ENCODE data around the gene GALNT12. TPM values are rescaled to one million over a fixed set of nuclear protein-coding genes. Genes with fewer than 3 reads are reported as not detected.

The GALNT12 gene
- total RNA-seq, 1 donor from 2014 or later = 2.6 TPM

- TF ChIP-seq CTCF (IDR thresholded peaks at IDR 0.05; ENCODE audit: insufficient read depth, low read length, severe bottlenecking) = no peak
- Histone ChIP-seq H3K4me3 (ENCODE audit: low read depth, low read length) (no peak overlapping the region), H3K36me3 (ENCODE audit: control insufficient read depth, insufficient read depth, low read length) (peaks cover 18% of the 10 kb centered on the region), H3K27me3 (ENCODE audit: control insufficient read depth, insufficient read depth, low read length) (no peaks in the 10 kb centered on the region)
- DNase-seq (ENCODE audit: low read depth) = no peak
- no peak for FAIRE-seq
These were observed 40.3 kb upstream of the GALNT12 start for GRCh38 chr9:98767196-98767595.

- TF ChIP-seq CTCF (IDR thresholded peaks at IDR 0.05; ENCODE audit: insufficient read depth, low read length, severe bottlenecking) = no peak
- no peak for DNase-seq (ENCODE audit: low read depth)
- H3K27me3 ChIP-seq (ENCODE audit: control insufficient read depth, insufficient read depth, low read length) = no peaks in the 10 kb centered on the region
- no peak for FAIRE-seq
- H3K36me3 ChIP-seq (ENCODE audit: control insufficient read depth, insufficient read depth, low read length) = peaks cover 20% of the 10 kb centered on the region
- no peak overlapping the region for H3K4me3 ChIP-seq (ENCODE audit: low read depth, low read length)
These were observed 39.6 kb upstream of the GALNT12 start for GRCh38 chr9:98767915-98768314.

GRCh38 chr9:98768344-98768743, 39.1 kb upstream of the GALNT12 start:
- Histone ChIP-seq H3K36me3 (ENCODE audit: control insufficient read depth, insufficient read depth, low read length) (peaks cover 20% of the 10 kb centered on the region), H3K27me3 (ENCODE audit: control insufficient read depth, insufficient read depth, low read length) (no peaks in the 10 kb centered on the region), H3K4me3 (ENCODE audit: low read depth, low read length) (no peak overlapping the region)
- DNase-seq (ENCODE audit: low read depth) (no peak), FAIRE-seq (peak; percentile 28)
- no peak for TF ChIP-seq CTCF (IDR thresholded peaks at IDR 0.05; ENCODE audit: insufficient read depth, low read length, severe bottlenecking)

GRCh38 chr9:98770717-98771116, 36.8 kb upstream of the GALNT12 start:
- no peak overlapping the region for H3K4me3 ChIP-seq (ENCODE audit: low read depth, low read length)
- no peak for DNase-seq (ENCODE audit: low read depth)
- no peak for FAIRE-seq
- TF ChIP-seq CTCF (IDR thresholded peaks at IDR 0.05; ENCODE audit: insufficient read depth, low read length, severe bottlenecking) = no peak
- peaks cover 27% of the 10 kb centered on the region for H3K36me3 ChIP-seq (ENCODE audit: control insufficient read depth, insufficient read depth, low read length)
- H3K27me3 ChIP-seq (ENCODE audit: control insufficient read depth, insufficient read depth, low read length) = no peaks in the 10 kb centered on the region

GRCh38 chr9:98771209-98771874, 36.1 kb upstream of the GALNT12 start:
- Histone ChIP-seq H3K27me3 (ENCODE audit: control insufficient read depth, insufficient read depth, low read length) (no peaks in the 10 kb centered on the region), H3K4me3 (ENCODE audit: low read depth, low read length) (no peak overlapping the region), H3K36me3 (ENCODE audit: control insufficient read depth, insufficient read depth, low read length) (peaks cover 27% of the 10 kb centered on the region)
- FAIRE-seq (no peak), DNase-seq (ENCODE audit: low read depth) (no peak)
- TF ChIP-seq CTCF (IDR thresholded peaks at IDR 0.05; ENCODE audit: insufficient read depth, low read length, severe bottlenecking) = no peak
